GM18498 (cell line): ENCODE measurements around the gene FBLN5.

ENCODE experiments used
- ATAC-seq: cut with Tn5 transposase; IDR thresholded peaks from one replicate; pipeline ENCODE4 v1.9.1; 2021; ENCODE audit warnings: mild to moderate bottlenecking, moderate library complexity; ENCODE audit not compliant: unreplicated experiment

Gene FBLN5

GRCh38 chr14:91946622-91947474, 646 bp downstream of the FBLN5 start:
- no peak for ATAC-seq

DNA sequence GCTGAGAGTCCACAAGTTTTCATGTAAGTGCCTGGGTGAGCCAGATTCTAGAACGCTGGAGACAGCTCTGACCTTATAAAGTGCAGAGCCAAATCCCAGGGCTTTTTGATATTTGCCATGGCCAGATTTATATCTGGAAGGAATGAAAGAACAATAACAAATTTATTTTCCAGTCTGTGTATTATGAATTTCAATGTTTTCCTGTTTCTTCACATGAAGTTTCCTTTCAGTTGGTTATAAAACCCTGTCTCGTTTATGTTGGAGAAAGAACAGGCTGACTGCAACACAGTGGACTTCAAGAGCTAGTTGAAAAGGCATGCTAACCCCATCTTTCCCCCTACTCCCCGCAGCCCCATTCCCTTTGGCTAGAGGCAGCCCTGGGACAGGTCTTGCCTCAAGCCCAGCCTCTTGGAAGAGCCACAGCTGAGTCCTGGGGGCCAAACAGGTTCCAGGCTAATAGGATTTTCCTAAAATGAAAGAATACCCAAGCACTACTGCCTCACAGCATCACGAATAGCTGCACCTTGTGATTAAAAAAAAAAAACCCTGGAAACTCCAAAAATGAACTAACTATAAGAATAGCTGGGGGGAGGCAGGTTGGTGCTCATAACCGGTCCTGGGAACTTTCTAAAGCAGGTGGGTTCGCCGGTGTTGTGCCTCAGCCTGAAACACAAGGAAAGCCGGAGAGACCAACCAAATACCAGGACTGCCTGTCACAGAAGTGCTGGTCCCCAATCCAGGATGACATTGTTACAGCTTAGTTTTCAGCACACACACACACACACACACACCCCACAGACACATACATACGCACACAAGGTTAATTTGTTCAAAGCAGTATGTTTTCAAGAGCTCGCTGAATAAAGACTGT, 1.5 kb downstream of the FBLN5 start:
- no peak for ATAC-seq

- no peak for ATAC-seq
Measured at GRCh38 chr14:91942946-91943345, 4.5 kb downstream of the FBLN5 start.

- ATAC-seq, result no peak
Measured at GRCh38 chr14:91942128-91942527, 5.4 kb downstream of the FBLN5 start.

- ATAC-seq, result no peak
Measured at GRCh38 chr14:91940209-91940608, 7.3 kb downstream of the FBLN5 start.

DNA sequence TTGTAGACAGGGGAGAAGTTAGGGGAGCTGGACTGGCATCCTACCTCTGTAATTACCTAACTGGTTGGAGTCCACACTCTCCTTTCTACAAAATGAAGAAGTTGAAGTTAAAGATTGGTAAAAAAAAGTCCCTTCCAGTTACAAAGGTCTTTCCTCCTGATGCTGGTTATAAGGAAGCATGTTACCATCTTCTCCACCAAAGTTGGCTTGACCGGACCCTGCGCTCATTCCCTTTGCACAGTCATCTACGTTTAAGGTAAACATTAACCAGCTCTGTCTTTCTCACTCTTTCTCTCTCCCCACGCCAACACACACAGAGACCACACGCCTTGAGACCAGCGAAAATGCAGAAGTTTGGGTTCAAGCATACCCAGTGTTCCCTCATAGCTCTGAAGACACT, 11.9 kb downstream of the FBLN5 start:
- ATAC-seq, result no peak

GRCh38 chr14:91934554-91935285, 12.8 kb downstream of the FBLN5 start:
- no peak for ATAC-seq

- no peak for ATAC-seq
Measured at GRCh38 chr14:91931478-91932088, 15.9 kb downstream of the FBLN5 start.

DNA sequence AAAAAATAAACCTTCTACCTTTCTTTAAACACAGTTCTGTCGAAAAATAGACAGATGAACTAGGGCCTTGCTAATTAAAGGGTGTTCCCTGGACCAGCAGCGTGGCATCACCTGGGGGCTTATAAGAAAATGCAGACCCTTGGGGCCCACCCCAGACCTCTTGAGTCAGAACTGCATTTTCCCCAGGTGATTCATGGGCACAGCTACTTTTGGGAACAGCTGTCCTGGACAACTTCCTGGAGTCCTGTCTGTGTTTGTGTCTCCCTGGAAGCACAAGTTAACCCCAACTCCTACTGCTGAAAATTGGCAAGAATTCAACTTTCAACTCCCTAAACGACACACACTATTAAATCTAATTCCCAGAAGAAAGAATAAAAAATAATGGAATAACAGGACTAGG, 17.8 kb downstream of the FBLN5 start:
- no peak for ATAC-seq

- ATAC-seq, result no peak
Measured at GRCh38 chr14:91927800-91928199, 19.7 kb downstream of the FBLN5 start.

DNA sequence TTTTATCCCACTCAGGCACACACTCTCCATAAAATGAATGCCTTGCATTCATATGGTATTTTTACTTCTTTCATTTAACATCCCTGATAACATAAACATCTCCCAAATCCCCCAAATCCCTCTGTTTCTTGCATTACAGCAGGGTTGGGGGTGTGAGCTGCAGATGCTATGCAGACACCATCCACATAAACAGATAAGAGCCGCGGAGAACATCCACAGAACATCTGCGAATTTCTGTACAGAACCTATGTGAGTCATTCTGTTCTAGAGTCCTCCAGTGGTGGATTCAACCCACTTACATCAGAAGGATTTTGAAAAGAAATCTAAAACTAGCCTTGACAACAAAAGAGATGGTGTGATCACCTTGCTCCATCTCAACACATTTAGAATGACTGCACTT, 20.3 kb downstream of the FBLN5 start:
- ATAC-seq, result no peak

DNA sequence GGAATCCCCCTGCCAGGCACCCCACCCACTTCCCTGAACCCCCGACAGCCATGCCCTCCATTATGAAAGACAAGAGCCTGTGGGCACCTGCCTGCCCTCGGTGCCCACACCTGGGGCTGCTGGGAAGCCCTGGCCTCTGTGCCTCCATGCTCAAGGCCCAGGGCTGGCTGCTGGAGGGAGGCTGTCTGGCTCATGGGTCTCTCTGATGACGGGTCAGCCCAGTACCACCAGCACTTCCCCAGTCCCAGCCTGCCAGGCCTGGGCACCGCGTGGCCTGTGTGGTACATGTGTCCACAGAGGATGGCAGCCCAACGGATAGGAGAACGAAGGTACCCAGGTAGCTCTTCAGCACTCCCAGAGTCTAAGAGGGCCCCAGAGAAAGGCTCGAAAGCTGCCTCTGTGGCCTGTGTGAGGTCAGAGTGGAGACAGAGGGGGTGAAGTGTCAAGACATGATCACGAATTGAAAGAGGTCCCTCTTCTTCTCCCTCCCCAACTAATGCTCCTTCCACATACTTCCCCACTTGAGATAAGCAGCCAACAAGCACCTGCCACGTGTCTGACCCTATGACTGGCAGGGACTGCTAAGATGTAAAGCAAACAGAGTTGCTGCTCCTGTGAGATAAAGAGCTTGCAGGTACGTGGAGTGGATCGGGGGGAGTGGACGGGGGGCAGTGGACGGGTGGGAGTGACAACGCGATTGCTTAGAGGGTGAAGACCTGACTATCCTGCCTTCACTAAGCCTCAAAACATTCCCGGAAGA, 21.2 kb downstream of the FBLN5 start:
- ATAC-seq, result no peak

DNA sequence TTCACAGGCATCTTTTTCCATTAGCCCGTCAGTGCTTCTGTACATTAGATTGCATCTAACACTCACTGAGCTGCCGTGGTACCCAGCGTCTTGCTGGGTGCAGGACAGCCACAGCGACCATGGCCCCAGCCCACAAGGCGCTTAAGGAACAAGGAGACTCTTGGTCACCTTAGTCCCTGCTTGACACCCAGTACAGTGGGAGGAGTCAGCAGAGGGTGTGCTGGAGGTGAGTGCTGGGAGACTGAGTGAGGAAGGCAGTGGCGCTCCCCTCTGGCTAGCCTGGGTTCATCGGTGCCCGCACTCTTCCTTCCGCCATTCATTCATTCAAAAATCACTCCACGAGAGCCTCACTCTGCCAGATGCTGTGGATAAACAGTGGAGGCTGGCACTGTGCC, 21.8 kb downstream of the FBLN5 start:
- no peak for ATAC-seq

DNA sequence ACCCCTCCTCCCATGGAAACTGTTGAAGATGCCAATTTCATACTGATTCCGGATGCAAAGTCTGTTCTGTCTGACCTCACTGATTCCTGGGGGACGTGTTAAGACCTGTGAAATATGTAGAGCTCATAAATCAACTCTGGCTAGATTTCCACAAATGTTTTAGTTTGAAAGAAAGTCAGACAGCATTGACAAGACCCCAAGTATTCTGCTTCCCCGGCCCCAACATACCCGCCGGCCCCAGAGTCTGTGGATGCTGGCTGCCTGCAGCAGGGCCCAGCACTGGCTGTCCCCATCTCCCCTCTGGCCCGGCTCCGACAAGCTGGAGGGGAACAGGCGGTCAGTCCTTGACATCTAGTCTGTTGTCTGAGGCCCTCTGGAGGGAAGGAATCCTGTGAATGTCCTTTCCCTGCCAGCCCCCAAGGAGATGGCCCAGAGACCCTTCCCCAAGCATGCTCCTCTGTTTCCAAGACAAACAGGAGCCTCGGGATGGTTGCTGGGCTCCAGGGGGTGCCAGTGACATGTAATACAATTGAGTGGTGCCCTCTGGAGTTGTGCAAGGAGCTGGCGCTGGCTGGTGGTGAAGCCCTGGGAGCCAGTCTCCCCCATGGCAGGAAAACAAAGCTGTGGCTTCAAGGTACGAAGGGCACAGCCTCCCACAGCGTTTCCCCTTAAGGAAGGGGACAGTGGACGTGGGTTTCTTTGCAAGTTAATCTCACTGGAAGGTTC, 22.3 kb downstream of the FBLN5 start:
- no peak for ATAC-seq

GRCh38 chr14:91920526-91920925, 27.0 kb downstream of the FBLN5 start:
- ATAC-seq, result no peak

DNA sequence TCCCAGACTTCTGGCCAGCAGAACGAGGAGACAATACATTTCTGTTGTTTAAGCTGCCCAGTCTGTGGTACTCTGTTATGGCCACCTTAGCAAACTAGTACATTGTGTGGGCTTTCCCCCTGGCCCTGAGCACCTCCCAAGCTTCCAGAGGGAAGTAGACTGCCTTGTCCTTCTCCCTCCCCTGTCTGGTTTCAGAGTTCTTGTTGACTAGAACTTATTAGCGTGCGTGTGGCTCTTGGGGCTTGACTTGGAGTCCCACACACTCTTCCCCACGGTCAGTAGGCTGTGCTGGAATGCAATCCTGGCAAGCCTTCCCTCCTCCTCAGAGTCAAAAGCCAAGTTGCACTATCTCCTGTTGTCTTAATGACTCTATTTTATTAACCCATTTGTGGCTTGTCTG, 27.7 kb downstream of the FBLN5 start:
- ATAC-seq, result no peak

- ATAC-seq, result no peak
Measured at GRCh38 chr14:91918186-91918883, 29.2 kb downstream of the FBLN5 start.

GRCh38 chr14:91912035-91912434, 35.5 kb downstream of the FBLN5 start:
- ATAC-seq, result no peak

DNA sequence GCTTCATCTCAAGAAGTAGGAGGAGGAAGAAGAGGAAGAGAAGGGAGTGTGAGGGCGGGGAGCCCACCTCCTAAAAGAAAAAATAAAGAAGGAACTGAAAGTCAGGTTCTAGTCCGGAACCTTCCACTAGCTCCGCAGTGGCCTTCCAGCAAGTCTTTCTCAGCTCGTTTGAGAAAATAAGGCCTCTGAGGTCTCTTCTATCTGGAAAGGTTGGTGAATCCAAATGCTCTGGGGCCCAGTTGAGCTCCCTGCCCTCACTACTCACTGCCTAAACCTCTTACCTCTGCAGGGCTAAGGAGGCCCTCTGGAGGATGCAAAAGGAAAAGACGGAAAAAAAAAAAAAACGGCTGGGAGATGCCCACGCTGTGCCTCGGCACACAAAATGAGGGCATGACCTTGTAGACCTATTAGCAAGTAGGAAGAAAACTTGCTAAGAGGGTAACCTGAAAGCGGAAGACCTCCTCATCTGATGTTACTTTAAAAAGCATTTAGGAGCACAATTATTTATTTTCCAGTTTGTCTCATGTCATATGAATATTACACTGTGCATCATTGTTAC, 35.9 kb downstream of the FBLN5 start:
- ATAC-seq, result peak; percentile 53
